Mucosa of descending colon (tissue), 3 donors: Measurements from ENCODE around the gene AFAP1L1. TPM values are rescaled to one million over a fixed set of nuclear protein-coding genes. Genes with fewer than 3 reads are reported as not detected.

Experiments
- ATAC-seq: fragments of 200-7000 bp; cut with Tn5 transposase; one replicate; pipeline ENCODE4 v1.9.1; 2020; ENCODE audit warnings: mild to moderate bottlenecking, moderate library complexity
- DNase-seq, 3 donors: peaks; one replicate each; pipeline ENCODE4 v3.0.0-alpha.2; 2020
- H3K36me3 ChIP-seq: fragments of 200-600 bp; one replicate; pipeline ENCODE4 v1.8.0; 2021; ENCODE audit warnings: low read depth, mild to moderate bottlenecking
- H3K4me1 ChIP-seq: fragments of 200-600 bp; one replicate; pipeline ENCODE4 v1.8.0; 2021; ENCODE audit warnings: low read depth, mild to moderate bottlenecking
- H3K4me3 ChIP-seq: fragments of 200-600 bp; one replicate; pipeline ENCODE4 v1.8.0; 2021; ENCODE audit warnings: mild to moderate bottlenecking
- H3K9me3 ChIP-seq: fragments of 200-600 bp; one replicate; pipeline ENCODE4 v1.8.0; 2021; ENCODE audit warnings: mild to moderate bottlenecking
- intact Hi-C, 2 donors: fragments of 100-400 bp; cut with DNase I in 1 of 2; cut with micrococcal nuclease in 1 of 2; formaldehyde crosslinking; loops; one replicate each; pipeline versions ENCODE4 v1.11.0 to v1.11.1; 2022; cut with DNase I, micrococcal nuclease
- total RNA-seq, 3 donors: library from RNA; stranded (reverse); fragmentation: NEBNext Ultra II Directional in 2 of 3; extraction: Animal tissue kit (Norgen Biotek cat#: 25700) in 2 of 3; gene quantifications; one replicate each; pipeline versions ENCODE4 v1.2.1 to v1.2.4, GENCODE V29; 2021 to 2023
- TF ChIP-seq, protein P1 (sequence below): fragments of 200-600 bp; IDR thresholded peaks from one replicate; pipeline ENCODE4 v1.8.0; 2022; ENCODE audit warnings: antibody characterized with exemption, mild to moderate bottlenecking
- donor health status: DM: no; HTN: no; CAD: no; lungs with moderate emphysema.
- donor health status: DM: no; HTN: no; CAD: no.
- donor health status: DM: no; HTN: yes; CAD: no.

The AFAP1L1 gene
- total RNA-seq, 3 donors from 2014 or later = 1.5 to 7.3 (median 1.9) TPM

DNA sequence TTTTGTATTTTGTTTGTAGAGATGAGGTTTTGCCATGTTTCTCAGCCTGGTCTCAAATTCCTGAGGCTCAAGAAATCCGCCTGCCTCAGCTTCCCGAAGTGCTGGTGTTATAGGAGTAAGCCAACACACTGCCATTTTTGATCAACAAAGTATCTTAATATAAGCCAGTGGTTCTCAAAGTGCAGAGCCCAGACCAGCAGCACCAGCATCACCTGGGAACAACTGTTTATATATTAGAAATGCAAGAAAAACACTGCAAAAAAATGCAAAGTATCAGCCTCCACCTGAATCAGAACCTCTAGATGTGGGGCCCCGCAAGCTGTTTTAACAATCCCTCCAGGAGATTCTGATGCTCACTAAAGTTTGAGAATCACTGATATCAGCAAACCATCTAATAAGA, 101.3 kb downstream of the AFAP1L1 start:
- H3K36me3 ChIP-seq = no peaks in the 10 kb centered on the region
- H3K4me3 ChIP-seq = no peak overlapping the region
- intact Hi-C loops = no loop called here
- no peak for ATAC-seq
- TF ChIP-seq, protein P1, sequence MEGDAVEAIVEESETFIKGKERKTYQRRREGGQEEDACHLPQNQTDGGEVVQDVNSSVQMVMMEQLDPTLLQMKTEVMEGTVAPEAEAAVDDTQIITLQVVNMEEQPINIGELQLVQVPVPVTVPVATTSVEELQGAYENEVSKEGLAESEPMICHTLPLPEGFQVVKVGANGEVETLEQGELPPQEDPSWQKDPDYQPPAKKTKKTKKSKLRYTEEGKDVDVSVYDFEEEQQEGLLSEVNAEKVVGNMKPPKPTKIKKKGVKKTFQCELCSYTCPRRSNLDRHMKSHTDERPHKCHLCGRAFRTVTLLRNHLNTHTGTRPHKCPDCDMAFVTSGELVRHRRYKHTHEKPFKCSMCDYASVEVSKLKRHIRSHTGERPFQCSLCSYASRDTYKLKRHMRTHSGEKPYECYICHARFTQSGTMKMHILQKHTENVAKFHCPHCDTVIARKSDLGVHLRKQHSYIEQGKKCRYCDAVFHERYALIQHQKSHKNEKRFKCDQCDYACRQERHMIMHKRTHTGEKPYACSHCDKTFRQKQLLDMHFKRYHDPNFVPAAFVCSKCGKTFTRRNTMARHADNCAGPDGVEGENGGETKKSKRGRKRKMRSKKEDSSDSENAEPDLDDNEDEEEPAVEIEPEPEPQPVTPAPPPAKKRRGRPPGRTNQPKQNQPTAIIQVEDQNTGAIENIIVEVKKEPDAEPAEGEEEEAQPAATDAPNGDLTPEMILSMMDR = no peak
- H3K9me3 ChIP-seq = no peaks in the 10 kb centered on the region
- H3K4me1 ChIP-seq = no peaks in the 10 kb centered on the region
- no peak for DNase-seq

GRCh38 chr5:149374303-149374702, 102.6 kb downstream of the AFAP1L1 start:
- intact Hi-C loops = no loop called here

GRCh38 chr5:149374801-149375200, 103.1 kb downstream of the AFAP1L1 start:
- no peak for ATAC-seq
- Histone ChIP-seq H3K36me3 (no peaks in the 10 kb centered on the region), H3K4me1 (no peaks in the 10 kb centered on the region), H3K4me3 (no peak overlapping the region), H3K9me3 (no peaks in the 10 kb centered on the region)
- DNase-seq = no peak
- TF ChIP-seq, protein P1 = no peak
- intact Hi-C loops = no loop called here

More at GRCh38 chr5:149374303-149374702, 102.6 kb downstream of the AFAP1L1 start:
- ATAC-seq = no peak
- Histone ChIP-seq H3K36me3 (no peaks in the 10 kb centered on the region), H3K4me1 (no peaks in the 10 kb centered on the region), H3K9me3 (no peaks in the 10 kb centered on the region), H3K4me3 (no peak overlapping the region)
- TF ChIP-seq, protein P1 = no peak
- no peak for DNase-seq

DNA sequence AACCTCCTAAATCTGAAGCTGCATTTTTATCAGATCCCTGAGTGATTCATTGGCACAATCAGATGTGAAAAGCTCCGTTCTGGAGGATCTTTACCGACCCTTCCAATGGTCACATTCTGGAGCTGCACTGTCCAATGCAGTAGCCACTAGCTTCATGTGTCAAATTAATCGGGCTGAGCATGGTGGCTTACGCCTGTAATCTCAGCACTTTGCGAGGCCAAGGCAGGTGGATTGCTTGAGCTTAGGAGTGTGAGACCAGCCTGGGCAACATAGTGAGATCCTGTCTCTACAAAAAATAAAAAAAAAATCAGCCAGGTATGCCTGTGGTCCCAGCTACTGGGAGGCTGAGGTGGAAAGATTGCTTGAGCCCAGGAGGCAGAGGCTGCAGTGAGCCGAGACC, 103.8 kb downstream of the AFAP1L1 start:
- no peaks in the 10 kb centered on the region for H3K9me3 ChIP-seq
- no peak overlapping the region for H3K4me3 ChIP-seq
- H3K4me1 ChIP-seq = no peaks in the 10 kb centered on the region
- H3K36me3 ChIP-seq = no peaks in the 10 kb centered on the region
- ATAC-seq (no peak), DNase-seq (no peak)
- TF ChIP-seq, protein P1 = no peak
- intact Hi-C loops = no loop called here

- ATAC-seq = no peak
- Histone ChIP-seq H3K9me3 (no peaks in the 10 kb centered on the region), H3K4me3 (no peak overlapping the region), H3K4me1 (no peaks in the 10 kb centered on the region), H3K36me3 (no peaks in the 10 kb centered on the region)
- intact Hi-C loops = no loop called here
- TF ChIP-seq, protein P1 = no peak
- DNase-seq = no peak
These were observed 104.4 kb downstream of the AFAP1L1 start for GRCh38 chr5:149376104-149376503.
